OCI-LY1 (cell line): ENCODE results near the gene RNF168.

Source experiments
- EZH2 ChIP-seq: fragments of 200-600 bp; sonication (generic), shearing (Covaris generic); IDR thresholded peaks from 2 replicates; pipeline ENCODE4 v1.8.0; 2017; ENCODE audit warnings: borderline replicate concordance, mixed run types, mild to moderate bottlenecking, antibody characterized with exemption, low read length, moderate library complexity, mixed read lengths
- TF ChIP-seq, protein P1 (sequence below): fragments of 200-600 bp; sonication (generic), shearing (Covaris generic); IDR thresholded peaks from 2 replicates; pipeline ENCODE4 v1.5.1; 2017; ENCODE audit warnings: mild to moderate bottlenecking, antibody characterized with exemption, low read length, moderate library complexity, mixed read lengths

DNA sequence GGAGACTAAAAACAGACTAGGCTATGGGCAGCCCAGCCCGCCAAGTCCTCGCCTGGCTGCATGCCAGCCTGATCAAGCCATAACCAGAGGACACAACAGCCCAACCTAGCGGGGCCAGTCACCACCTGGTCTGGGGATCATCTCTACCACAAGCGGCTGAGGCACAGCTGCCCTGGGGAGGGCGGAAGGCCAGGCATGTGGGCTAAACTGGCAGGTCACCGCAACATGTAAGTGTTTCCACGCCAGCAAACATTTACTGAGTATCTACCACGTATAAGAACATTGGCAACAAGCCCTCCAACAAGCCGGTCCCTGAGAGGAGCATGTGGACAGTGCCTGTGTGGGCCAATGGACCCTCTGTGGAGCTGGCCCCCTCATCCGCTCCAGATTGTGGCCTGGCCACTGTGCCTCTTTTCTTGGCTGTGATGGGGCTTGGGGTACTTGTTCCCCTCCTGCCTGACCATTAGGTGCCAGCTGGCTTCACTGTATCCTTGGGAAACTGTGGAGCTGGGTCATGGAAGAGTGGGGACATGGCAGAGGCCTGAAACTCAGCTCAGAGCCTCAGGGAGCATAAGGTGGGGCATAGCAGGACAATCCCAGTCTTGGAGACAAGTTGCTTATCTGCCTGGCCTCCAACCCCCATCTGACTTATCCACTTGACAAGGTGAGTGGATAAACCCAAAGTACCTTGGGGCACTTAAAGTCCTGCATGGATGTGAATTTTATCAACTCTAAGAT, 80.4 kb downstream of the RNF168 start:
- TF ChIP-seq, protein P1, sequence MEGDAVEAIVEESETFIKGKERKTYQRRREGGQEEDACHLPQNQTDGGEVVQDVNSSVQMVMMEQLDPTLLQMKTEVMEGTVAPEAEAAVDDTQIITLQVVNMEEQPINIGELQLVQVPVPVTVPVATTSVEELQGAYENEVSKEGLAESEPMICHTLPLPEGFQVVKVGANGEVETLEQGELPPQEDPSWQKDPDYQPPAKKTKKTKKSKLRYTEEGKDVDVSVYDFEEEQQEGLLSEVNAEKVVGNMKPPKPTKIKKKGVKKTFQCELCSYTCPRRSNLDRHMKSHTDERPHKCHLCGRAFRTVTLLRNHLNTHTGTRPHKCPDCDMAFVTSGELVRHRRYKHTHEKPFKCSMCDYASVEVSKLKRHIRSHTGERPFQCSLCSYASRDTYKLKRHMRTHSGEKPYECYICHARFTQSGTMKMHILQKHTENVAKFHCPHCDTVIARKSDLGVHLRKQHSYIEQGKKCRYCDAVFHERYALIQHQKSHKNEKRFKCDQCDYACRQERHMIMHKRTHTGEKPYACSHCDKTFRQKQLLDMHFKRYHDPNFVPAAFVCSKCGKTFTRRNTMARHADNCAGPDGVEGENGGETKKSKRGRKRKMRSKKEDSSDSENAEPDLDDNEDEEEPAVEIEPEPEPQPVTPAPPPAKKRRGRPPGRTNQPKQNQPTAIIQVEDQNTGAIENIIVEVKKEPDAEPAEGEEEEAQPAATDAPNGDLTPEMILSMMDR, result no peak
- TF ChIP-seq EZH2, result no peak
